NCI-H82 (cell line): ENCODE measurements around the gene ZNF280B.
"Not testable (repeated sequence)": the region's sequence is repeated elsewhere in the genome, so short reads cannot be mapped to it uniquely, and the experiment has no call there.

Experiments used
- DNase-seq: peaks from one replicate; lab custom pipeline; 2025; lab: John Stamatoyannopoulos, UW

Gene ZNF280B

GRCh38 chr22:22463855-22464540 lies 44.5 kb downstream of the ZNF280B start:
- DNase-seq, result peak; percentile 87

- peak; percentile 39 for DNase-seq
Observed at GRCh38 chr22:22462813-22463567, 45.6 kb downstream of the ZNF280B start.

- DNase-seq, result no peak
Observed at GRCh38 chr22:22461583-22461982, 47.0 kb downstream of the ZNF280B start.

GRCh38 chr22:22461111-22461510 lies 47.4 kb downstream of the ZNF280B start:
- peak; percentile 1 for DNase-seq

GRCh38 chr22:22460635-22461034 lies 47.9 kb downstream of the ZNF280B start:
- DNase-seq, result peak; percentile 29

- DNase-seq, result no peak
Observed at GRCh38 chr22:22460060-22460459, 48.5 kb downstream of the ZNF280B start.

GRCh38 chr22:22458896-22459588 lies 49.5 kb downstream of the ZNF280B start:
- DNase-seq, result no peak

- DNase-seq, result no peak
Observed at GRCh38 chr22:22458387-22458786, 50.2 kb downstream of the ZNF280B start.

- DNase-seq, result no peak
Observed at GRCh38 chr22:22454997-22455396, 53.5 kb downstream of the ZNF280B start.

GRCh38 chr22:22452996-22453686 lies 55.4 kb downstream of the ZNF280B start:
- no peak for DNase-seq

GRCh38 chr22:22452211-22452610 lies 56.3 kb downstream of the ZNF280B start:
- DNase-seq, result peak; percentile 9

GRCh38 chr22:22450343-22450839 lies 58.2 kb downstream of the ZNF280B start:
- DNase-seq, result no peak

- DNase-seq, result no peak
Observed at GRCh38 chr22:22449819-22450218, 58.7 kb downstream of the ZNF280B start.

GRCh38 chr22:22446517-22446916 lies 62.0 kb downstream of the ZNF280B start:
- DNase-seq, result no peak

GRCh38 chr22:22444007-22444589 lies 64.4 kb downstream of the ZNF280B start:
- DNase-seq, result not testable (repeated sequence)

- no peak for DNase-seq
Observed at GRCh38 chr22:22442928-22443709, 65.4 kb downstream of the ZNF280B start.

GRCh38 chr22:22441626-22442025 lies 66.9 kb downstream of the ZNF280B start:
- not testable (repeated sequence) for DNase-seq

GRCh38 chr22:22440188-22440587 lies 68.4 kb downstream of the ZNF280B start:
- no peak for DNase-seq
